GM18868 (cell line): Measurements from ENCODE around the gene DMXL2.
"Not testable (repeated sequence)": the region's sequence is repeated elsewhere in the genome, so short reads cannot be mapped to it uniquely, and the experiment has no call there.

Source experiments
- ATAC-seq: cut with Tn5 transposase; IDR thresholded peaks from one replicate; pipeline ENCODE4 v1.9.1; 2021; ENCODE audit warnings: mild to moderate bottlenecking, moderate library complexity; ENCODE audit not compliant: unreplicated experiment

DMXL2 gene

DNA sequence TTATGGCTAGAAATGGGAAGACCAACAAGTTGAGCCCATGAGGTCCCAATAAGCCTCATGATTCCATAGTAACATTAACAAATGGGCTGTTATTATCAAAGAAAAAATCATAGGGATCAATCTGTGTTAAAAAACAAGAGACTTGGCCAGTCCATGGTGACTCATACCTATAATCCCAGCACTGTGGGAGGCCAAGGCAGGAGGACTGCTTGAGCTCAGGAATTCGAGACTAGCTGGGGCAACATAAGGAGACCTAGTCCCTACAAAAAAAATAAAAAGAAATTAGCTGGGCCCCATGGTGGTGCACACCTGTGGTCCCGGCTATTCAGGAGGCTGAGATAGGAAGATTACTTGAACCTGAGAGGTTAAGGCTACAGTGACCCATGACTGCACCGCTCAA lies 124.8 kb downstream of the DMXL2 start:
- no peak for ATAC-seq

DNA sequence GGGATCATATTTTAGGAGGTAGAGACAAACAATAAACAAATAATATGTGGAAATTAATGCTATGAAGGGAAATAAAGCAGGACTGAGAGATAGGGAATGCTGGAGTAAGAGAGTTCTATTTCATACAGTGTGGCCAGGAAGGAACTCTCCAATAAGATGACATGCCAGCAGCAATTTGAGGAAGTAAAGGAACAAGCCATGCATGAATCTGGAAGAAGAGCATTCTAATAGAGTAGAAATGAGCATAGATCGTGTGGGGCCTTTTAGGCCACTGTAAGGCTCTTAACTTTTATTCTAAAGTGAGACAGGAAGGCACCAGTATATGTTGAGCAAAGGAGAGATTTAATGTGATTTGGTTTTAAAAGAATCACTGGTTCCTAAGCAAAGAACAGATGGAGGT lies 126.3 kb downstream of the DMXL2 start:
- ATAC-seq, result no peak

DNA sequence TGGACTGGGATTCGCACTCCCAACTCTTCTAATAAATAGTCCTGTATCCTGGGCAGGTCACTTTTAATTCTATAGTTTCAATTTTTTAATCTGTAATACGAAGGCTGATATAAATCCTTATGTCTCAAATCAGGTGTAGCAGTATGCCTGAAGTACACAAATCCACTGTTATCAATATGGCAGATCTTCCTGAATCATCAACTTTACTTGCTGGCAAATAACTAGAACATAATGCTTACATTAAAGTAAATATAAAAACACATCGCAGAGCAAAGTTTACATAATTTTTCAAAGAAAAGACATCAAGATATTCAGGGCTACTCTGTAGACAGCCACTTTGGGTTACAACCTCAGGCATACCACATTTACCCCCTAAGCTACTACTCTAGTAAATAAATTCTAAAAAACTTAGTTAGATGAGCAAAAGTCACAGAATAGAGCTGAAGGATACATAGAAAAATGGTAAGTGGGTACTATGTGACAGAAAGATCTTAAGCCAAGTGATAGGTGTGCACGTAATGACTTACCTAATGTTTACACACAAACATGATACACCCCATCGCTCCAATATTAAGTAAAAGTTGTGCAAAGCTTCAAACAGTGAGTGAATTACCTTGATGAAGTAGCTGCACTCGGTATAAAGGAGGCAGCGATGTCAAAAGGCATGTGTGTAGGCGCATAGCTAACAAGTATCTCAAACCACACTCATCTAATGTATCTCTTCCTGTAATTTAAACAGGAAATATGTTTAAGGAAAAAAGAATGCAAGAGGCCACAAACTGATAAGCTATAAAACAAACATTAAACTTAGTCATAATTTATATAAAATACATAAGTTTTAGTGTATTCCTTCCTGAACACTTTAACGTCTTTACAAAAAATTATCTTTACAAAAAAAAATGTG lies 127.9 kb downstream of the DMXL2 start:
- no peak for ATAC-seq

DNA sequence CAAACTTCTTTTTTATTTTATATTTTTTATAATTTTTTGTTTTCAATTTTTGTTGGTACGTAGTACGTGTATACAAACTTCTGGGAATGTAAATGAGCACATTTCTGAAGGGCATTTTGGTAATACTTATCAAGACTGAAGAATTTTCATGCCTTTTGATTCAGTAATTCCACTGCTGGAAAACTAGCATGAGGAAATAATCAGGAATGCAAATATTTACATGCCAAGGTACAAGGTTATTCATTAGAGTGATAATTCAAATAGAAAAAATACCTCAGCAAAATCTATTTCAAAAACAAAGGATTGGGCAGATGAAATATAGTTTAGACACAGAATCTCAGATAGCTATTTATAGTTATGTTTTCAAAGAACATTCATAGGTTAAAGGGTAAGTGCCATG lies 128.7 kb downstream of the DMXL2 start:
- no peak for ATAC-seq

DNA sequence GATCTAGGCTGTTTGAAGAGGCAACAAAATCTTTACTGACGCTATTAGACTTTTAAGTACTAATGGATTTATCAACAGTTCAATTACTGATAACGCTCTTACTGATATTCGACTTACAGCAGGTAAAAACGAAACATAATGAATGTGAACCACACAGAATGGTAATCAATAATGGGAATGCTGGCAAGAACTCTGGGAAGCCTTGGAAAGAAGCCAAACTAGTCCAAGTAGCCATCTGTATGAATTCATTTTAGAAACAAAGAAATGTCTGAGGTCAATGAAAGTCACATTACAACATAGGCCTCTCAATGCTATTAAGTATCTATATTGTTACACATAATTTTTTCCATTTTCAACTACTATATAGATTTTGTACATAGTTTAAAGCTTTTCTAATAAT lies 130.0 kb downstream of the DMXL2 start:
- no peak for ATAC-seq

DNA sequence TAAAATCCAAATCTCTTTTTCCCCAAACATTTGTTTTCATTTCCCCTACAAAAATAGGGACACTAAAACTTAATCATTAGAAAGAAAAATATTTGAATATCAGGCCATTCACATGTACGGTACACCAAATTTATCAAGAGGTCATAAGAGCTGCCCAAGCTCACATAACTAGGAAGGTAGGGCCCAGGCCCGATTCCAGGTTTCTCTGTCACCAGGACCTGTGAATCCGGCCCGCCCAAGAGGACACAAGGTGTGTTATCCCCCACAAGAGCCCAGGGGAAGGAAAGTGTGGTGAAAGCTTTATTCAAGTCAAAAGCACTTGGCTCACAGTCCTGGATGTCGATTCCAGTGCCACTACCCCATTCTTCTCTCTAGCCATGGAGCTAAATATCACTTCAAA lies 130.6 kb downstream of the DMXL2 start:
- ATAC-seq, result no peak

DNA sequence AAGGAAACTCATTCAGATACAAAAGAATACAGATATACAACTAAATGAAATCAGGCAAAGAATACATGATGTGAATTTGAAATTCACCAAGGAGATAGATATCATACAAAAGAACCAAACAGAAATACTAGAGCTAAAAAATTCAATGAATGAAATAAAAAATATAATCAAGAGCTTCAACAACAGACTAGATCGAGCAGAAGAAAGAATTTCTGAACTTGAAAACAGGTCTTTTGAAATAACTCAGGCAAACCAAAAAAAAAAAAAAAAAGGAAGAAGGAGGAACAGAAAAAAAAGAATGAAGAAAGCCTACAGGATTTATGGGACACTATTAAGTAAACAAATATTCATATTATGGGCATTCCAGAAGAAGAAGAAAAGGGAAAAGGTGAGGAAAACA lies 137.8 kb downstream of the DMXL2 start:
- ATAC-seq, result no peak

DNA sequence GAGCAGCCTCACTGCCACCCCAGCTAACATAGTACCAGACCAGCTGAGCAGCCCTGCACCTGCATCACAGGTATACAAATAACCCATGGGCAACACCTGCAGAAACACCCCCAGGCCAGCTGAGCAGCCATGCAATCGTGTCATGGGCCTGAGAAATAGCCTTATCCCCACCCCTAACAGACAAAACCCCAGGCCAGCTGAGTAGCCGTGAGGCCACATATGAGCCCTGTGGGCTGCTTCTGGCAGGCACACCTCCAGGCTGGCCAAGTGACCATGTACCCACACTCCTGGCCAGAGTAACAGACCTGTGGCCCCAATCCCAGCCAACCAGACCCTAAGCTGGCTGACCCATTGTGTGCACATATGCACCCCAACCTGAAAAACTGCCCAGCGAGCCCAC lies 138.6 kb downstream of the DMXL2 start:
- no peak for ATAC-seq

DNA sequence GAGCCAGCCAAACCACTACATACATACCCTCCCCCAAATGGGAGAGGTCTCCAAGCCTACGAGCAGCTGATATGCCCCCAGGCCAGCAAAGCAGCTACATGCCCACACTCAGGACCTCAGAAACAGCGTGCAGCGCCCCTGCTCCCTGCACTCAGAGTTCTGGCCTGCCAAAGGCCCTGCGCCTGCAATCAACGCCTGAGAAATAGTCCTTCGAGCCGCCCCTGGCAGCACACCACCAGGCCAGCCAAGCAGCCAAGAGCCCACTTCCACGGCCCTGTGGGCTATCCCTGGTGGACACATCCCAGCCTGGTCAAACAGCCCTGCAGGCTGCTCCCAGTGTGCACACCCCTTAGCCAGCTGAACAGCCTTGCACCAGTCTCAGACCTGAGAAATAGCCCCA lies 139.1 kb downstream of the DMXL2 start:
- no peak for ATAC-seq

DNA sequence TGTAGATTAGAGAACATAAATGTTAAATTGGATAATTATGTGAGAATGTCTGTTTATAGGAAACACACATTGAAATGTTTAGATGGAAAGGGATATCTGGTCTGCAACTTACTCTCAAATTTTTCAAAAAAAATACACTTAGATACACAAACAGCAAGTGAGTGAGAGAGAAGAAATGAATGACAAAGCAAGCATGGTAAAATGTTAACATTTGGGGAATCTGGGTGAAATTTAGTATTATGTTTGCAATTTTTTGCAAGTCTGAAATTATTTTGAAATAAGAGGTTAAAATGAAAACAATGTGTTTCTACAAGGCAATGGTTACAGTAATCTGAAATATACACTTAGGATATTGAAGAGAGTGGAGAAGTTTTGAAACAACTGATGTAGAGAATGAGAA lies 146.8 kb downstream of the DMXL2 start:
- ATAC-seq, result no peak

DNA sequence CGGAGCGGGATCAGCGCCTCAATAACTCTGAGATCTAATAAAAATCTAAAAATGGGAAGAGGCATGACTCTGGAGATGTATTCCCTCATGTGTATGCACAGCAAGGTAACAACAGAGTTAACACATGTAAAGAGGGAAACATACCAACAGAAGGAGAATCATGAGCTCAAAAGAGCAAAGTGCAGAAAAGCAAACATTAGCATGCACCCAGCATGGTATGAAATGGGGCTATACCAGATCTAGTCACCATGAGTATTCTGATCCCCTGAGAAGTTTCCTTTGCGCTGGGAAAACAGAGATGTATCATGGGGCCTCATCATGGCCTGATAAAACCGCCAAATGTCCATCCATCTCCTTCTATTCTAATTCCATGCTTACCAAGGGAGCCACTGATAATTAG lies 152.1 kb downstream of the DMXL2 start:
- no peak for ATAC-seq

DNA sequence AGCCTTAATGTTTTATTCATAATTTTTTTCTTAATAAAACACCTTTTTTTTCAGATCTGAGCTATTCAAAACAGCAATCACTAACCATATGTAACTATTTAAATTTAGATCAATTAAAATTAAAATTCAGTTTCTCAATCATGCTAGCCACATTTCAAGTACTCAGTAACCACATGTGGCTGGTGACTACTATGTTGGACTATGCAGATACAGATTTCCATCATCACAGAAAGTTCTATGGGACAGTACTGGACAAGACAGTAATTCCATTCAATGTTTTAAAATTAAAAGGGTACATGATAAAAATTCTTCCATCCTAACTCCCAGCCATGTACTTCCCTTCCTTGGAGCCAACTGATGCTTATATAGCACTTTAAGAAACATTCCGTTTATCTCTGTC lies 161.8 kb downstream of the DMXL2 start:
- no peak for ATAC-seq

DNA sequence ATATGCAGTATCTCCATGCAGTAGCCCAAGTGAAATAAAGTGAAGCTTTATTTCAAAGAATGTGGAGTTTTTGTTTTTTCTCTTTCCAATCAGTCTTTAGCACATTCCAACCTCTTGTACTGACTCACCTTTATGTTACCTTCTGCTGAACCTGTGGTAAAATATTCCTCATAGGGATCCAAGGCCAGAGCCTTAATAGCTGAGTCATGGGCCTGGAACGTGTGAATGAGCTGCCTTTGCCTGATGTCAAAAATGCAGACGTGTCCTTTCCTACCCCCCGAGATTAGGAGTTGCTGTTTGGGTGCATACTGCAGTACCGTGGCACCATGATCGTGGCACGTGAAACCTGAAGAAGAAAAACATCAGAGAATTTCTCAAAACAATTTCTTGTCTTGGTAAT lies 172.6 kb downstream of the DMXL2 start:
- ATAC-seq, result no peak

DNA sequence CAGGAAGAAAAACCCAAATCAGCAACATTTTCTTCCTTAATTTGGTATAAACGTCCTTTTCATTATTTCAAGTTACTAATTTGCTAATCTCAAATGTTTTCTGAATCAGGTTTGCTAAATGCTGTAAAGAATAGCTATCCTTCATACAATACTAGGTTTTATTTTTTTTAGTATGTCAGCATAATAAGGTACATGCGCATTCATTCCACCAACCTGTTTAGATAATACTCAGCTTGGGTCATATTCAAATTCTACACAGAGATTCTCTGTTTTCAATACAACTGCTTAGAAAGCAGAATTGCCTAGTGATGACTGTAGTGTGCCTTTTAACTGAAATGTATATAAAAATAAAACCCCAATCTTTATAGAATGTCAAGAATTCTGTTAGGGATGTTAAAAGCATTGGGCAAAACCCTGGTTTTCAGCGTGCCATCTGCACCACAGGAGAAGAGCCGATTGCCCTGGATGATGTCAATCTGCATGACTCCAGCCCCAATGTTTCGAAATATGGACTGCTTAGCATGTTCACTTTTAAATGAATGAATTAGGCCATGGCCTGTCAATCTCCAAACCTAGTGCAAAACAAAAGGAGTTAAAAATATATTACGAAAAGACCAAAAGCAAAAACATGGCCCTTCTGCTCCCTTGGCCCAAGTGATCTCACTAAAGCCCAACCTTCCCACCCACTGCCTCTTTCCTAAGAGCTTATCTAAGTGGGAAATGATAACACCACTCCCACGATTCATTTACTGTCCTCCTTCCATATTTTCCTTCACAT lies 173.8 kb downstream of the DMXL2 start:
- no peak for ATAC-seq

DNA sequence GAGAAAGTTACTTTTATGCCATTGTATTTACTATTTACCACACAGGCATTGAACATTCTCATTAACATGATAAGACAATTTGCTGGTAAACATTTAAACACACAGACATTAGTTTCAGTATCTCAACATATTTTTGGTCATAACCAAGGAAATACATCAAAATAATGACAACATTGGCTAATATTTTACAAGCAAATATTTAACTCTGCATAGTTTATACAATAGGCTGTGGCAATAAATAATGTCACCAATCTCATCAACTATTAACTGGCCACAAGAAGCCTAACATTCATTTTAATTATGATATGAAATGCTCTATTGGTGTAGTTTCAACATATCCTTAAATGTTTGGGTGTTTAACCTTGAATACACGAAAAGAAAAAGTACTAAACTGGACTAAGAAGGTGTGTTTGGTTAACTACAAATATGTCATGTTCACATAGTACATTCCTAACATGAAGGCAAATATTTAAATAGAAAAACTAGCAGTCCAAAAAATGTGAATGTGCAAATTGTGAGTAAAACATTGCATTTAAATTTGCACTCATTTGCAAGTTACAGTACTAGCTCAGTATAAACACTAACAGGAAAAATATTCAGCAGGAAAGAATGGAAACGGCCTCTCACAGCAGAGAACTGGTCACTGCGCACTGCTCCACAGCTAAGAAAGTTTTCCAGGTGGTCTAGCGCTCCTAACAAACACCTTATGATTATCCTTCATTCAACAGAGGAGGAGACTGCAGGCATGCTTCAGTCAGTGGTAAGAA lies 174.5 kb downstream of the DMXL2 start:
- no peak for ATAC-seq

DNA sequence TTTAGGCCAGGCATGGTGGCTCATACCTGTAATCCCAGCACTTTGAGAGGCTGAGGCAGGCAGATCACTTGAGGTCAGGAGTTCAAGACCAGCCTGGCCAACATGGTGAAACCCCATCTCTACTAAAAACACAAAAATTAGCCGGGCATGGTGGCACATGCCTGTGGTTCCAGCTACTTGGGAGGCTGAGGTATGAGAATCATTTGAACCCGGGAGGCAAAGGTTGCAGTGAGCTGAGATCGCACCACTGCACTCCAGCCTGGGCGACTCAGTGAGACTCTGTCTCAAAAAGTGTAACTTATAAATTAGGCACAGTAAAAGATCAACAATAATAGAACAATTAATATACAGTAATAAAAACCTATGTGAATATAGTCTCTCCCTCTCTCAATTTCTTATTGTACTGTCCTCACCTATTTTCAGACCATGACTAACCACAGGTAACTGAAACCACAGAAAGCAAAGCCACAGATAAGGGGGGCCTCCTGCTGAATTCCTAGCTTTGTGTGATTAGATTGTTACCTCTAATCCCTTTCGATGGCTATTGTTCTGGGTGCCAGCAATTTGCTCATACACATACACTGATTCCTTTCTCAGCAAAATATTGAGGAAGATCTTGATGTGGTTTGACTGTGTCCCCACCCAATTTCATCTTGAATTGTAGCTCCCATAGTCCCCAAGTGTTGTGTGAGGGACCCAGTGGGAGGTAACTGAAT lies 176.4 kb downstream of the DMXL2 start:
- ATAC-seq, result not testable (repeated sequence)

DNA sequence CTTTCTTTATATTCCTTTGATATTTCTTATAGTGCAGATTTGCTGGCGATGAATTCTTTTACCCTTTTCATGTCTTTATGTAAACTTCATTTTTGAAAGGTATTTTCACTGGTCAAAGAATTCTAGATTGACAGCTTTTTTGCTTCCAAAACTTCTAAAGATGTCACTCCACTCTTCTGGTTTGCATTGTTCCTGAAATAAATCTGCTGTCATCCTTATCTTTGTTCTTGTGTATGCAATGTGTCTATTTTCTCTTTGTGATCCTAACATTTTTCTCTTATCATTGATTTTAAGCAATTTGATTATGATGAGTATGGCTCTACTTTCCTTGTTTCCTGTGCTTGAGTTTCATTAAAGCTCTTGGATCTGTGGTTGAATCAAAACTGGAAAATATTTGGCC lies 177.8 kb downstream of the DMXL2 start:
- ATAC-seq, result no peak

DNA sequence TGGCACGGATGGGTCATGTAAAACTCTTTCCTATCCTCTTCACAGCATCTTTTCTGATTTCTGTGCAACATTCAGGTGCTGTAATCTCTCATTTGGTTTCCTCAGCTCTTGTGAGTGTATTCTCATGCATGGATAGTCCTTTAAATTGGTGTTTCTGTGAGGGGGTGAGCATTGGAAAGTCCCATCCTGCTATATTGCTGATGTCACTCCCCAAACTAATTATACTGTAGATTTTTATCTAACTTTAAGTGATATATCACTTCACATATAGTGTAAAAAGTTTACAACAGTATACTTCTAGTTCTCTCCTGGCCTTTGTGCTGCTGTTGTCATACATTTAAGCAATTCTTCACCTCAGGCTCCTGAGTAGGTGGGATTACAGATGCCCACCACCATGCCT lies 178.5 kb downstream of the DMXL2 start:
- no peak for ATAC-seq

DNA sequence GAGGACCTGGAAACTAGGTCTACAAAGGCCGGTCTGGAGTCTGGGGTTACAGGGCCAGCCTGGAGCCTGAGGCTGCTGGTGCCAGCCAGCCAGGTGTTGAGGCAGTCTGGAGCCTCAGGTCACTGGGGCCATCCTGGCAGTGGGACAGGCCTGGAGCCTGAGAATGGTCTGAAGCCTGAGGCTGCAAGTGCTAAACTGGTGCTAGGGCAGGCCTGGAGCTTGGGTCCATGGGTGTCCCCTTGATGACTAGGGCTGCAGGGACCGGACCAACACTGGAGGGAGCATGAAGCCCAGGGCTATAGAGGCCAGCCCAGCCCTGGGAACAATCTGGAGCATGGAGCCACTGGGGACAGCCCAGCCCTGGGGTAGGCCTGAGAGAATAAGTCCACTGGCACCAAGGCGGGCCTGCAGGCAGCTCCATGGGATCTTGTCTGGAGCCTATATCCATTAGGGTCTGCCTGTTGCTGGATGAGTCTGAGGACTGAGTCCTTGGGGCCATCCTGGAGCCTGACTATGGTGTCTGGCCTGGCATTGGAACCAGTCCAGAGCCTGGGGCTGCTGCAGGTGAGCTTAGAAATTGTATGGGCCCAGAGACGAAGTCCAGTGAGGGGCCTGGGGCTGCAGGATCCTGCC lies 179.2 kb downstream of the DMXL2 start:
- no peak for ATAC-seq

DNA sequence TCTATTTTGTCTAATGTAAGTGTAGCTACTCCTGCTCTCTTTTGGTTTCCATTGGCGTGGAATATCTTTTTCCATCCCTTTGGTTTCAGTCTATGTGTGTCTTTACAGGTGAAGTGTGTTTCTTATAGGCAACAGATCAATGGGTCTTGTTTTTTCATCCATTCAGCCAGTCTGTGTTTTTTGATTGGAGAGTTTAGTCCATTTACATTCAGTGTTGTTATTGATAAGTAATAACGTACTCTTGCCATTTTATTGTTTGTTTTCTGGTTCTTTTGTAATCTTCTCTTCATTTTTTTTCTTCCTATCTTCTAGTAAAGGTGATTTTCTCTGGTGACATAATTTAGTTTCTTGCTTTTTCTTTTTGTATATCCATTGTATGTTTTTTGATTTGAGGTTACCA lies 184.0 kb downstream of the DMXL2 start:
- no peak for ATAC-seq
